ENCODE measurements around the gene SHOC2.

DNA sequence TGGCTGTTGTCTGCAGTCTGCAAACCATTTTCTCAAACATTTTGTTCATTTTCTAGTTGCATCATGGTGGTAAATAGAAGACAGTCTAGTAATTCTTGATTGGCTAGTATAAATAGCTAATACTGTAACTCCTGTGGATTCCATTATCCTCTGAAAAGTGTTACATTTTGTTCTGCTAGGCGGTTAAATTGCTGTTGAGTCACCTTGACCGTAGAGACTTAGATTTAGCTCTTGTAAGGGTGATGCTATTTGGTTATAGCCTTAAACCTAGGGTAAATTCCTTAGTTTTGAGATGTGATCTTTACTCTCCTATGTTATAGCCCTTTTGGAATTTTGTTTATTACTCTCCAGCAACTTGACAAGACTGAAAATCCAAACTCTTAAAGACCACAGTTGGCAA, 58.8 kb downstream of the SHOC2 start:
- TF ChIP-seq, protein P1, sequence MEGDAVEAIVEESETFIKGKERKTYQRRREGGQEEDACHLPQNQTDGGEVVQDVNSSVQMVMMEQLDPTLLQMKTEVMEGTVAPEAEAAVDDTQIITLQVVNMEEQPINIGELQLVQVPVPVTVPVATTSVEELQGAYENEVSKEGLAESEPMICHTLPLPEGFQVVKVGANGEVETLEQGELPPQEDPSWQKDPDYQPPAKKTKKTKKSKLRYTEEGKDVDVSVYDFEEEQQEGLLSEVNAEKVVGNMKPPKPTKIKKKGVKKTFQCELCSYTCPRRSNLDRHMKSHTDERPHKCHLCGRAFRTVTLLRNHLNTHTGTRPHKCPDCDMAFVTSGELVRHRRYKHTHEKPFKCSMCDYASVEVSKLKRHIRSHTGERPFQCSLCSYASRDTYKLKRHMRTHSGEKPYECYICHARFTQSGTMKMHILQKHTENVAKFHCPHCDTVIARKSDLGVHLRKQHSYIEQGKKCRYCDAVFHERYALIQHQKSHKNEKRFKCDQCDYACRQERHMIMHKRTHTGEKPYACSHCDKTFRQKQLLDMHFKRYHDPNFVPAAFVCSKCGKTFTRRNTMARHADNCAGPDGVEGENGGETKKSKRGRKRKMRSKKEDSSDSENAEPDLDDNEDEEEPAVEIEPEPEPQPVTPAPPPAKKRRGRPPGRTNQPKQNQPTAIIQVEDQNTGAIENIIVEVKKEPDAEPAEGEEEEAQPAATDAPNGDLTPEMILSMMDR (IDR thresholded peaks at IDR 0.05) = no peak
- TF ChIP-seq POLR2A (IDR thresholded peaks at IDR 0.05) = no peak

All from ovary (tissue), 3 donors.